ENCODE results near the gene SH3TC1.

DNA sequence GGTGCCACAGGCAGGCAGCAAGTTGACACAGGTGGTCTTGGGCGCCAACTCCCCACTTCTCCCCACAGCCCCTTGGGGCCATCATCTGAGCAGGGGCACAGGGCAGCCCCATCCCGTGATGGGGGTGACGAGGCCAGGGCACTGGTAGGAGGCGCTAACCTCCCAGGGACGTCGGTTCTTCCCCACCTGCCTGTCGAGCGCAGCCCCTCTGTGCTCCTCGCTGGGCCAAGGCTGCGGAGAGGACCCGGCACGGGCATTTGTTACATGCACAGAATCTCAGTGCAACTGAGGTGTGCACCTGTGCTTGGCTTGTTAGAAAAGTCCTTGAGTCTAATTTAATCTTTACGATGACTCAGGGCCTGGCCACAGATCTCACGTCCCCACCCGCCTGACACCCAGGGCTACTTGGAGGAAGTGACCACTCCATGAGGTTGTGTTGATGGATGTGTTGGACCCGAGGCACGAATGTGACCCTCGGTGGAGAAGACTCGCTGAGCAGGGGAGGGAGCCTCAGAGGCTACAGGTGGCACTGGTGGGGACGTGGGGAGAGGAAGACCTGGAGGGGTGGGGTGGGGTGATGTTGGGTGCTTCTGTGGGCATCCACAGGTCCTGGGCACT is 3.1 kb upstream of the SH3TC1 start:
- TF ChIP-seq POLR2A (IDR thresholded peaks at IDR 0.05; ENCODE audit: low read length), result no peak
- TF ChIP-seq GATA1 (IDR thresholded peaks at IDR 0.05; ENCODE audit: low read depth, low read length), result no peak

Measured in erythroblast (primary cell).